NCI-H146 treated with DMSO at 0.1 percent for 48 hours (cell line): Measurements from ENCODE around the gene CD99.
"Not testable (repeated sequence)": the region's sequence is repeated elsewhere in the genome, so short reads cannot be mapped to it uniquely, and the experiment has no call there.

Experiments
- DNase-seq: peaks from one replicate; lab custom pipeline; 2025; ENCODE audit not compliant: unreplicated experiment; lab: John Stamatoyannopoulos, UW

Gene CD99

DNA sequence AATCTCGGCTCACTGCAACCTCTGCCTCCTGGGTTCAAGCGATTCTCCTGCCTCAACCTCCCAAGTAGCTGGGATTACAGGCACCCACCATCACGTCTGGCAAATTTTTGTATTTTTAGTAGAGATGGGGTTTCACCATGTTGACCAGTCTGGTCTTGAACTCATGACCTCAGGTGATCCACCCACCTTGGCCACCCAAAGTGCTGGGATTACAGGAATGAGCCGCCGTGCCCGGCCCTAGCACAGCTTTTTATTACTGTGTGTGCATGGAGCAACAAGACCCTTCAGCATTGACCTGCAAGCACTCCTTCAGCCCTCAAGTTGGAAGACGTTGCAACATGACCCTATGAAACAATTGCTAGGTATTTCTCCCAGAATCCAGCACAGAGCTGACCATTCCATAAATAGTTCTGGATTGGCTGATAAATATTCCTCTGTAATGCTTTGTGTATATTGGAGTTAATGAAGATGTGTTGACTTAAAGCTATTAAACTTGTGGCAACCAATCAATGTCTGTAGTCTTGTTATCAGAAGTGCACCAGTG lies 15.4 kb upstream of the CD99 start:
- not testable (repeated sequence) for DNase-seq

DNA sequence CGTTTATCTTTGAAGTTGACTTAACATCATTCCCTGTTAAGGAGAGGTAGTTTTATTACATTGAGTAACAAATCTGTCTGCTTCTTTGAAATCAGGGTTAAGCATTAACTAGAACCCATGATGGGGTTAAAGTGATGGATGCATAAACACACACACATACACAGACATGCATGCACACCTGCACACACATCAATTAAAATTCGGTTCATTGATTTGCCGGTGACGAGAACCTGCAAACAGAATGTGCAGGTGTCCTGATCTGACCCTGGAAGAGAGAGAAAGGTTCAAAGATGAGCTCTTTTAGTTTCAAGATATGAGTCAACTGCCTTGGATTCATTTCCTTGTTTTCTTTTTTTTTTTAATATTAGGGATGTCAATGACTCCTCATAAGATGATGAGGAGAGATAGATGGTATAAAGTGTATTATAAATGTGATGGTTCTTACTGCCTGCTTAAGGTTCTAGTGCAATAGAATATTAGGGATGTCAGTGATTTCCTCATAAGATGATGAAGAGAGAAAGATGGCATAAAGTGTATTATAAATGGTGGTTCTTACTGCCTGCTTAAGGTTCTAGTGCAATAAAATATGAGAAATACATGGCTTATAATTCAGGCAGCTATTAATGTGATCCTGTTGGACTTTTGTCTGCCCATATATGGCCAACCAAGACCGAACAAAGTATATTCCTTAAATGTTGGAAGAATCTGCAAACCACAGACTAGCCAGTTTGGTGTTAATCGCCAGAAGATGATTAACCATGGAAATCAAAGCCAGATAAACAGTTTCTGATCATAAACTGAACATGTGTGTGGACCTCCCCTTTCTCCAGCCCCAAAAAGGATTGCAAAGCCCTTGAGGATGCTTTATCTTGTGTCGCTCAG lies 14.1 kb upstream of the CD99 start:
- DNase-seq, result no peak

GRCh38 chrX:2677764-2678163 lies 13.3 kb upstream of the CD99 start:
- DNase-seq, result no peak

DNA sequence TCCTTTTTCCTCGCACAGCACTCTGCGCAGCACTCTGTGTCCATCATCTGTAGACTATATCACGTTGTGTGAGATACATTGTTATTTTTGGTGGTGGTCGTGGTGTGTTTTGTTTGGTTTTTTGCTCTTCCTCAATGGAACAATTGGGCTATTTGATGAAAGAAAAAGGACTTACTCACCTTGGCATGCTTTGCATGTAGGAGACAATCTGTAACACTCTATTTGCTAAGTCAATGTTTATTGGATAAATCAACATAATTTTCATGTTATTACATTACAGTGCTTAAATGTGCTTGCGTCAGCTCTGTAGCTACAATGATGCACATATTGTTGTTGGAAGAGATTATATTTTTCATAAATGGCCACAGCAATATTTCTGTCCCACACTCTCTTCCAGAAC lies 12.5 kb upstream of the CD99 start:
- no peak for DNase-seq

DNA sequence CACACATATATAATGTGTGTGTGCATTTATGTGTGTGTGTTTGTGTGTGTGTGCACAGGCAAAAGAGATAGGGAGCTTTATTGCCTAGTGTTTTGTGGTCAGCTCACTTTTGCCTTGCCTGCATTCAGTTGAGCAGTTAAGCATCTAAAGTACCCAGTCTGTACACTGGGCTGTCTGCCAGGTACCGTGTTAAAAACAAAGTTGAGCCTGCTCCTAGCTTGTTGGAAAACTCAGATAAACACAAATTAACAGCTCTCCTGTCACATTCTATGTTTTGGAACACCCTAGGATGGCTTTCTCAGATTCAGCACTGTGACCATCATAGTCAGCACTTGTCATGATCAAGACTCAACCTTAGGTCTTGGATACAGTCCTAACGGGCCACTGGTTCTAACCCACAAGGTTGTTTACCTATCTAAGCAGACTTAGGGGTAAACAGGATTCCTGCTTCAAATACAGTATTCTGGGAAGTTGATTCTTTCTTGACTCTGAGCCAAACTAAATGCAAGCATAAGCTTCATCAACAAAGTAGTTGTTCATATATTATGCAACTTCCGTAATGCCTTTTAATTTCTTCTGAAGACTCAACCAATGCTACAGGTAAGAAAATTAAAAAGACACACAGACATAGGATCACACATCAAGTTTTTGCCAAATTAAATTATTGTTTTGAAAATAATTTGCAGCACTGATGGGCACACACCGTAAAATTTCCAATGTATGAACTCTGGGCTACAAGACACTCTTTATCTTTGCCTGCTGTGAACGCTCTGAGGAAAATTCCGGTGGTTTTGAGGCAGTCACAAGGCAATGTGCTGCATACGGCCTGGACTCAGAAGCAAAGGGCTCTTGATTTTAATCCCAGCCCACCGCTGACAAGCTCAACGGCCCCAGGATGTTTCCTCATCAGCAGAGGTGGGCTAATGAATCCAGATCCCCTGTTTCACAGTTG lies 11.3 kb upstream of the CD99 start:
- DNase-seq, result no peak

- no peak for DNase-seq
These were observed 10.4 kb upstream of the CD99 start for GRCh38 chrX:2680486-2681348.

DNA sequence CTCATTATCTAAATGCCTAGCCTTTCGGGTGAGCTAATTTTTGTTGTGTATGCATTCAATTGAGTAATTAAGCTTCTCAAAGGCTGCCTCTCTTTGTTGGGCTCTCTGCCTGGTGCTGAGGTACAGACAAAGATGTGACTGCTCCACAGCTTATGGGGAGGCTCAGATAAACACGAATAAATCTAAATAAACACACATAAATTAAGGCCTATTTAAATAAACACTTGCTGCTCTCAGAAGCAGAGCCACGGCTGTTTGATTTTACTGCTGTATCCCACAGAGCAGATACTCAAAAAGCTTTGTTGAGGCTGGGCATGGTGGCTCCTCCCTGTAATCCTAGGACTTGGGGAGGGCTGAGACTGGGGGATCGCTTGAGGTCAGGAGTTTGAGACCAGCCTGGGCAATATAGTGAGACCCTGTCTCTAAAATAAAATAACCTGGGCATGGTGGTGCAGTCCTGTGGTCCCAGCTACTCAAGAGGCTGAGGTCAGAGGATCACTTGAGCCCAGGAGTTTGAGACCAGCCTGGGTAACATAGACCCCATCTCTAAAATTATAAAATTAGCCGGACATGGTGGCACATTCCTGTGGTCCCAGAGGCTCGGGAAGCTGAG lies 8.4 kb upstream of the CD99 start:
- DNase-seq, result no peak

- DNase-seq, result no peak
These were observed 6.8 kb upstream of the CD99 start for GRCh38 chrX:2684256-2684655.

DNA sequence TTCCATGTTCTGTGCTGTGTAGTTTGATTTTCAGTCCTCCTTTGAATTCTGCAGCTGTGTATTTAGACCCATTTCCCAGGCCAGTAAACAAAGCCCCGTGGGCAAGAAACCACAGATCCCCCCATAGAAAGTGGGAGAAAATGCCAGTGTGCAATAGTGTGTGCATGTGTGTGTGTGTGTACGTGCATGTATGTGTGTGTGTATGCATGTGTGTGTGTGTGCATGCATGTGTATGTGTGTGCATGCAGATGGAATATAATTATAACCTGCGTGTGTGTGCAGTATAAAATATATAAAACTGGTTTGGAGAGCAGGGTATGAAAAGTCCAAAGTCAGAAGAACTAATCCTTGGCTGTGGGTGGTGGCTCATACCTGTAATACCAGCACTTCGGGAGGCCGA lies 5.2 kb upstream of the CD99 start:
- DNase-seq, result no peak

- no peak for DNase-seq
These were observed 1.1 kb upstream of the CD99 start for GRCh38 chrX:2689773-2690666.

DNA sequence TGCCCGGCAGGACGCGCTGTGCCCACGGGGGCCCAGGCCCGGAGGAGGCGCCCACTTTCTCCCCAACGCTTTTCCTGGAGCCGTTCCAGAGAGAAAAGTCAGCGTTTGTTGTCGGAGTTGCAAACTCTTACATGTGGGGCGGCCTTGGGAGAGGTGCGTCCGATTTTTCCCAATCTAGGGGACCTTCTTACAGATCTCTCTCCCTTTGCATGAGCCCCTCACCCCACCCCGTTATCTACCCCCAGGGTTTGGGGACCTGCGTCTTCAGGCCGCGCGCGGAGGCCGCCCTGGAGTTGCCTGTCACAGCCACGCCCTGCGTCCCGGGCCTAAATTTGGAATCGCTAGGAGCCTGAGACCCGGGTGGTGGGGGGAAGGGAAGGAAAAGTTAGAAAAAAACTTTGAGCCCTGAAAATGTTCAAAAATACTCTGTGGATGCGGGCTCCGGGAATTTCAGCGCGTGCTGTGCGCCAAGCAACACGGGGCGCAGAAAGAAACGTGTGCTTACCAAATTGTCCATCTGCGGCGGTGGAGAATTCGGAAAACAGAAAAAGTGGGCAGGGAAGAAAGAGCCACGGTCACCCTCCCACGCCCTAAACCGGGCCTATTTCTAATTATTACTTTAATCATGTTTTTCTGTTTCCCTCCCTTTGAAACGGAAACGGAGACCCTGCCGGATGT lies 587 bp downstream of the CD99 start:
- DNase-seq, result no peak

DNA sequence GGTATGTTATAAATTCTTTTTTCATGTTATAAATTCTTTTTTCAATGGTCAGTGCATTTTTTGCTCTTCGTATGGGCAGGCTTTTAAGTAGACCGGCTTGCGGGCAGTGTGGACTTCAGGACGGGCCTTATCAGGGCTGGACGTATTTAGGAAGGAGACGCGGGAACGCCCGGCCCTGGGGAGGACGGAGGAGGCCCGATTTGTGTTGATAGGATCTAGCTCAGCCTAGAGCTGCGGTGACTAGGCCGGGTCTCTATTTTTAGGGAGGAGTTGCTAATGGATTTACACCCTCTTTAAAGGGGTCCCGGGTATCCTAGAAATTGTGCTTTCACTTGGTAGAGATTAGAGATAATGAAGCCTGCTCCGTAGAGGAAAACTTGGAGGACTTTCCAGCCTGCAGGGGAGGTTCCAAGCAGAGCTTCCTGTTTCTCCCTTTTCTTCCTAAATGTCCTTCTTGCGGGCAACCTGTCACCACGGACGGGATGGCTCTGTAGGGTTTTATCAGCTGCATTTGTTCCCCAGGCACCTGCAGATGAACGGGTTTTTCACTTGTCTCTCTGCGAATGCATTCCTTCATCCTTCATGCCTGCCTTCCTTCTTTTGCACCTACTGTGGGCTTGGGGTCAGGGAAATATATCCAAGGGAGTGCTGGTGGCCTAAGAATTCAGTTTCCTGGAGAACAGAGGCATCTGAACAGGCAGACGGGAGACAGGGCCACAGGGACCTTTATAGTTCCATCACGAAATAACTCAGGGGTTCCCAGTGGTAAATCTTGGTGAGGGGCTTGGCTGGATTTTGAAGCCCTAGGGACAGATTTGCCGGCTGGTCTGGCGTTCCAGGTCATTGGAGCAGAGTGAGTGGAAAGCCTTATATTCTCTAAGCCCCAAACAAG lies 1.4 kb downstream of the CD99 start:
- no peak for DNase-seq

GRCh38 chrX:2693113-2694002 lies 2.3 kb downstream of the CD99 start:
- no peak for DNase-seq

DNA sequence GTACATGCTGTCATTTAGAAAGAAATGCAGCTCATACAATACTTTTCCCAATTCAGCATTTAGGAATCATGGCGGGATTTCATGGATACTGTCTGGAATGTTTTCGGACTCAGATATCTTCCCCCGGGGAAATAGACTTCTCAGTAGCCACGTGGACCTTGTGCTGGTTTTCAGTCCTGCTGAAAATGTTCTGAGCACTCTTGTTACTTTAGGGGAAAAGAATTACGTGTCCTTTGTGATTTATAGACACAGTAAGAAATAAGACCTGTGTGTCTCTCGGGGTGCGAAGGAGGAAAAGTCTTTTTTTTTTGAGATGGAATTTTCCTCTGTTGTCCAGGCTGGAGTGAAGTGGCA lies 3.8 kb downstream of the CD99 start:
- no peak for DNase-seq

GRCh38 chrX:2696698-2697215 lies 5.7 kb downstream of the CD99 start:
- DNase-seq, result no peak

DNA sequence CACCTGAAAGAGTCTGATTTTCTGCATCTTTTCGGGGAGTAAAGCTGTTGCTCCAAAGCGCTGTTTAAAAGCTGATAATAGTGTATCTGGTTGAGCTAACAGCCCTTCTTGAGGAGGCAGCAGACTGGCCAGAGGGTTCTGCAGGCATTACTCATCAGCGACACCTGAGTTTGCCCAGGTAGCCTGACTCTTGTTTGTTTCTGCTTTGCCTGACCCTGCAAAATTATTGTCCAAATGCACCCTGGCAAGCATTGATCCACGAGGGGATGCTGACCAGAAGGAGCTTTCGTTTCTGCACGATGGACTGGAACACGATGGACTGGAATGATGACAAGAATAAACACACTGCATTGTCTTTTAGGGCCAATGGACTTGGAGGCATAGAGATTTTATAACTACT lies 6.2 kb downstream of the CD99 start:
- DNase-seq, result no peak
